Mucosa of descending colon (tissue), 3 donors: Measurements from ENCODE around the gene TSN. TPM values are rescaled to one million over a fixed set of nuclear protein-coding genes. Genes with fewer than 3 reads are reported as not detected.
"Not testable (repeated sequence)": the region's sequence is repeated elsewhere in the genome, so short reads cannot be mapped to it uniquely, and the experiment has no call there.

Experiments
- ATAC-seq: fragments of 200-7000 bp; cut with Tn5 transposase; one replicate; pipeline ENCODE4 v1.9.1; 2020; ENCODE audit warnings: mild to moderate bottlenecking, moderate library complexity
- DNase-seq, 3 donors: peaks; one replicate each; pipeline ENCODE4 v3.0.0-alpha.2; 2020
- H3K36me3 ChIP-seq: fragments of 200-600 bp; one replicate; pipeline ENCODE4 v1.8.0; 2021; ENCODE audit warnings: low read depth, mild to moderate bottlenecking
- H3K4me1 ChIP-seq: fragments of 200-600 bp; one replicate; pipeline ENCODE4 v1.8.0; 2021; ENCODE audit warnings: low read depth, mild to moderate bottlenecking
- H3K4me3 ChIP-seq: fragments of 200-600 bp; one replicate; pipeline ENCODE4 v1.8.0; 2021; ENCODE audit warnings: mild to moderate bottlenecking
- H3K9me3 ChIP-seq: fragments of 200-600 bp; one replicate; pipeline ENCODE4 v1.8.0; 2021; ENCODE audit warnings: mild to moderate bottlenecking
- CTCF ChIP-seq: fragments of 200-600 bp; IDR thresholded peaks from one replicate; pipeline ENCODE4 v1.8.0; 2022; ENCODE audit warnings: antibody characterized with exemption, mild to moderate bottlenecking
- intact Hi-C, 2 donors: fragments of 100-400 bp; cut with DNase I in 1 of 2; cut with micrococcal nuclease in 1 of 2; formaldehyde crosslinking; loops; one replicate each; pipeline versions ENCODE4 v1.11.0 to v1.11.1; 2022; cut with DNase I, micrococcal nuclease
- total RNA-seq, 3 donors: library from RNA; stranded (reverse); fragmentation: NEBNext Ultra II Directional in 2 of 3; extraction: Animal tissue kit (Norgen Biotek cat#: 25700) in 2 of 3; gene quantifications; one replicate each; pipeline versions ENCODE4 v1.2.1 to v1.2.4, GENCODE V29; 2021 to 2023
- donor health status: DM: no; HTN: no; CAD: no; lungs with moderate emphysema.
- donor health status: DM: no; HTN: no; CAD: no.
- donor health status: DM: no; HTN: yes; CAD: no.

TSN gene
- total RNA-seq, 3 donors from 2014 or later = 45.9 to 52.4 (median 47.3) TPM

- intact Hi-C loops = loop anchor here in 1 of 2 donors (10.0 kb wide), 1 partner anchor 189 kb away; the partner anchor contains the start of gene RNU4ATAC
- no peak for TF ChIP-seq CTCF
- DNase-seq (no peak), ATAC-seq (no peak)
- Histone ChIP-seq H3K4me1 (no peaks in the 10 kb centered on the region), H3K4me3 (no peak overlapping the region), H3K9me3 (no peaks in the 10 kb centered on the region), H3K36me3 (peaks cover 7% of the 10 kb centered on the region)
Measured at GRCh38 chr2:121723316-121723715, 32.1 kb upstream of the TSN start.

- intact Hi-C loops = loop anchor here in 1 of 2 donors (10.0 kb wide), 1 partner anchor 193 kb away; the partner anchor contains the start of gene RNU4ATAC
- no peak for DNase-seq
- H3K36me3 ChIP-seq = peaks cover 13% of the 10 kb centered on the region
- no peaks in the 10 kb centered on the region for H3K9me3 ChIP-seq
- H3K4me1 ChIP-seq = no peaks in the 10 kb centered on the region
- TF ChIP-seq CTCF = no peak
- no peak overlapping the region for H3K4me3 ChIP-seq
- no peak for ATAC-seq
Measured at GRCh38 chr2:121727332-121727731, 28.1 kb upstream of the TSN start.

GRCh38 chr2:121727950-121728349, 27.5 kb upstream of the TSN start:
- TF ChIP-seq CTCF = no peak
- Histone ChIP-seq H3K36me3 (peaks cover 16% of the 10 kb centered on the region), H3K4me3 (no peak overlapping the region), H3K9me3 (no peaks in the 10 kb centered on the region), H3K4me1 (no peaks in the 10 kb centered on the region)
- ATAC-seq = no peak
- DNase-seq = no peak
- intact Hi-C loops = loop anchor here in 1 of 2 donors (10.0 kb wide), 1 partner anchor 193 kb away; the partner anchor contains the start of gene RNU4ATAC

GRCh38 chr2:121731366-121731765, 24.1 kb upstream of the TSN start:
- intact Hi-C loops = no loop called here
- ATAC-seq (no peak), DNase-seq (no peak)
- TF ChIP-seq CTCF = no peak
- H3K36me3 ChIP-seq = peaks cover 18% of the 10 kb centered on the region
- H3K9me3 ChIP-seq = no peaks in the 10 kb centered on the region
- H3K4me1 ChIP-seq = peaks cover 10% of the 10 kb centered on the region
- H3K4me3 ChIP-seq = no peak overlapping the region

GRCh38 chr2:121734544-121734943, 20.9 kb upstream of the TSN start:
- DNase-seq, H3K9me3 ChIP-seq, H3K4me3 ChIP-seq, ATAC-seq, intact Hi-C loops: not testable (repeated sequence)
- H3K4me1 ChIP-seq = peaks cover 10% of the 10 kb centered on the region
- peaks cover 11% of the 10 kb centered on the region for H3K36me3 ChIP-seq

- ATAC-seq (no peak), DNase-seq (peak in 1 of 3 donors; percentile 12)
- Histone ChIP-seq H3K9me3 (no peaks in the 10 kb centered on the region), H3K36me3 (peaks cover 5% of the 10 kb centered on the region), H3K4me3 (peak overlapping the region; percentile 90), H3K4me1 (peaks cover 10% of the 10 kb centered on the region)
- intact Hi-C loops = no loop called here
- TF ChIP-seq CTCF = no peak
Measured at GRCh38 chr2:121735518-121736074, 19.9 kb upstream of the TSN start.
